Vagina (tissue), 2 donors: ENCODE measurements around the gene SPO11. TPM values are rescaled to one million over a fixed set of nuclear protein-coding genes. Genes with fewer than 3 reads are reported as not detected.
A peak's percentile ranks its signal among the peaks of the same experiment; 100 is the strongest.

ENCODE experiments used
- DNase-seq, 2 donors: peaks; one replicate each; pipeline ENCODE4 v3.0.0-alpha.2; 2017; ENCODE audit errors: extremely low spot score in 2 of 2
- H3K27ac ChIP-seq: fragments of 200-600 bp; sonication (generic); one replicate; pipeline ENCODE4 v1.5.1; 2019
- H3K27me3 ChIP-seq: fragments of 200-600 bp; sonication (generic); one replicate; pipeline ENCODE4 v1.5.1; 2019
- H3K36me3 ChIP-seq, 2 donors: fragments of 200-600 bp; sonication (generic); one replicate each; pipeline ENCODE4 v1.5.1; 2017 to 2019
- H3K4me1 ChIP-seq: fragments of 200-600 bp; sonication (generic); one replicate; pipeline ENCODE4 v1.5.1; 2019
- H3K4me3 ChIP-seq, 2 donors: fragments of 200-600 bp; sonication (generic); 1 replicate in 1 of 2; 2 replicates in 1 of 2; pipeline ENCODE4 v1.5.1; 2016 to 2019
- H3K9me3 ChIP-seq: fragments of 200-600 bp; sonication (generic); one replicate; pipeline ENCODE4 v1.5.1; 2019
- CTCF ChIP-seq, 3 experiments: fragments of 450-650 bp in 2 of 3; fragments of 200-600 bp in 1 of 3; sonication (generic) in 1 of 3; IDR thresholded peaks; one replicate each; pipeline ENCODE4 v1.5.1; 2017 to 2019; ENCODE audit warnings: antibody characterized with exemption in 3 of 3, mild to moderate bottlenecking in 2 of 3, moderate library complexity in 2 of 3
- POLR2A ChIP-seq, 2 donors: fragments of 450-650 bp; IDR thresholded peaks; one replicate each; pipeline ENCODE4 v1.6.1; 2017; ENCODE audit warnings: antibody characterized with exemption in 2 of 2, mild to moderate bottlenecking in 2 of 2, moderate library complexity in 2 of 2
- POLR2AphosphoS5 ChIP-seq, 2 donors: sonication (generic); formaldehyde crosslinking; IDR thresholded peaks; one replicate each; pipeline ENCODE4 v1.9.0; 2017; ENCODE audit warnings: antibody characterized with exemption in 2 of 2, mild to moderate bottlenecking in 2 of 2, low read depth in 1 of 2; ENCODE audit not compliant: insufficient read depth in 1 of 2
- intact Hi-C: fragments of 100-400 bp; cut with DNase I; formaldehyde crosslinking; loops from one replicate; pipeline ENCODE4 v1.15.1; 2023
- total RNA-seq: library from RNA; depleted of rRNA; stranded (reverse); fragments of >200 nt; gene quantifications from one replicate; pipeline ENCODE4 v1.2.3, GENCODE V29; 2016

The SPO11 gene
- total RNA-seq, 1 donor from 2014 or later: not detected

GRCh38 chr20:57379263-57379647 lies 49.7 kb downstream of the SPO11 start:
- intact Hi-C loops: no loop called here

GRCh38 chr20:57380081-57380750 lies 50.6 kb downstream of the SPO11 start:
- peaks cover 0 to 32% of the 10 kb centered on the region in 2 donors for H3K36me3 ChIP-seq
- intact Hi-C loops: loop anchor here (5.0 to 10.0 kb wide), 2 partner anchors 117 to 815 kb away; no protein-coding TSS in a partner anchor

More at GRCh38 chr20:57379263-57379647, 49.7 kb downstream of the SPO11 start:
- Histone ChIP-seq H3K27ac (no peak overlapping the region), H3K4me1 (no peaks in the 10 kb centered on the region), H3K4me3 (no peak overlapping the region), H3K27me3 (no peaks in the 10 kb centered on the region), H3K36me3 (peaks cover 0 to 41% of the 10 kb centered on the region in 2 donors), H3K9me3 (no peaks in the 10 kb centered on the region)
- no peak for DNase-seq
- no peak for TF ChIP-seq POLR2A (IDR thresholded peaks at IDR 0.05)
- no peak for TF ChIP-seq CTCF (IDR thresholded peaks at IDR 0.05)
- TF ChIP-seq POLR2AphosphoS5 (IDR thresholded peaks at IDR 0.05; ENCODE audit: insufficient read depth in 1 of 2, low read depth in 1 of 2): no peak

GRCh38 chr20:57381596-57382503 lies 52.2 kb downstream of the SPO11 start:
- H3K36me3 ChIP-seq: peaks cover 0 to 18% of the 10 kb centered on the region in 2 donors
- H3K27ac ChIP-seq: no peak overlapping the region
- no peaks in the 10 kb centered on the region for H3K4me1 ChIP-seq
- no peak for DNase-seq
- intact Hi-C loops: loop anchor here (5.0 to 10.0 kb wide), 2 partner anchors 115 to 813 kb away; no protein-coding TSS in a partner anchor
- TF ChIP-seq POLR2A (IDR thresholded peaks at IDR 0.05) (no peak), POLR2AphosphoS5 (IDR thresholded peaks at IDR 0.05; ENCODE audit: insufficient read depth in 1 of 2, low read depth in 1 of 2) (no peak), CTCF (IDR thresholded peaks at IDR 0.05) (peak; percentile 83 to 91 (median 88))
- H3K4me3 ChIP-seq: no peak overlapping the region
- no peaks in the 10 kb centered on the region for H3K27me3 ChIP-seq
- no peaks in the 10 kb centered on the region for H3K9me3 ChIP-seq

More at GRCh38 chr20:57380081-57380750, 50.6 kb downstream of the SPO11 start:
- Histone ChIP-seq H3K27me3 (no peaks in the 10 kb centered on the region), H3K4me1 (no peaks in the 10 kb centered on the region), H3K4me3 (no peak overlapping the region), H3K9me3 (no peaks in the 10 kb centered on the region), H3K27ac (no peak overlapping the region)
- TF ChIP-seq POLR2AphosphoS5 (IDR thresholded peaks at IDR 0.05; ENCODE audit: insufficient read depth in 1 of 2, low read depth in 1 of 2): no peak
- TF ChIP-seq CTCF (IDR thresholded peaks at IDR 0.05): no peak
- DNase-seq: no peak

GRCh38 chr20:57382516-57382915 lies 52.9 kb downstream of the SPO11 start:
- DNase-seq: no peak
- Histone ChIP-seq H3K9me3 (no peaks in the 10 kb centered on the region), H3K4me3 (no peak overlapping the region), H3K36me3 (peaks cover 0 to 12% of the 10 kb centered on the region in 2 donors), H3K4me1 (no peaks in the 10 kb centered on the region), H3K27ac (no peak overlapping the region), H3K27me3 (no peaks in the 10 kb centered on the region)
- intact Hi-C loops: loop anchor here (5.0 to 10.0 kb wide), 2 partner anchors 115 to 812 kb away; no protein-coding TSS in a partner anchor
- TF ChIP-seq POLR2A (IDR thresholded peaks at IDR 0.05): no peak
- no peak for TF ChIP-seq CTCF (IDR thresholded peaks at IDR 0.05)
- TF ChIP-seq POLR2AphosphoS5 (IDR thresholded peaks at IDR 0.05; ENCODE audit: insufficient read depth in 1 of 2, low read depth in 1 of 2): no peak
